Spleen (tissue), 7 donors: ENCODE data around the gene TTLL3.

Source experiments
- POLR2AphosphoS5 ChIP-seq, 3 donors: sonication (generic); formaldehyde crosslinking; IDR thresholded peaks; one replicate each; pipeline ENCODE4 v1.5.1; 2017; ENCODE audit warnings: antibody characterized with exemption in 3 of 3
- TF ChIP-seq, protein P1 (sequence below), 11 experiments: fragments of 200-600 bp in 7 of 11; fragments of 450-650 bp in 4 of 11; sonication (generic) in 4 of 11; IDR thresholded peaks in 8 of 11; conservative IDR thresholded peaks in 3 of 11; 1 replicate in 7 of 11; 2 replicates in 4 of 11; pipeline versions ENCODE4 v1.4.0 to v1.8.0; 2016 to 2021; ENCODE audit warnings: antibody characterized with exemption in 11 of 11, inconsistent platforms in 4 of 11, mild to moderate bottlenecking in 1 of 11
- donor health status: DM: no; HTN: no; CAD: no; lungs with moderate emphysema.
- donor health status: DM: no; HTN: no; CAD: no.
- donor health status: DM: no; HTN: no; CAD: no.

DNA sequence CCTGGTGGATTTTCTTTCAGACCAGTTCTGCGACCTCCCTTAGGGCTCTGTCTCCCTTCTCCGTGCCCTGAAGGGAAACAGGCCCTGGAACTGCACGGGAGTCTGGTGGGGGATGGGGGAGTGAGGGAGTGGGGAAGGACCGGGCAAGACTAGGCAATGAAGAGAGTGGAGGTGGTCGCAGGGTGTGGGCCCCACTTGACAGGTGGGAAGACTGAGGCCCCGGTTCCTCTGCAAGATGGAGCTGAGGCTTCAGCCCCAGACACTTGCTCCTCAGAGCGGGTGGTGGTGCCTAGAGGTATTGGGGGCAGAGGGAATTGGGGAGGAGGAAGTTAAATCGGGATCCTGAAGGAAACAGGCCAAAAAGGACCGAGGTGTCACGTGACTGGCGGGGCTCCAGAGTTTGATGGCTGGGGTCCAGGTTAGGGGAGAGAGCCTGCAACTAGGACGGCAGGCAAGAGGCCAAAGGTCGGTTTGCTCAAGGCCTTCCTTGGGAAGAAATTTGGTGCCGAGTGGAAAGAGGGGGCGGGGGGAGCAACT is 39.7 kb upstream of the TTLL3 start:
- TF ChIP-seq, protein P1, sequence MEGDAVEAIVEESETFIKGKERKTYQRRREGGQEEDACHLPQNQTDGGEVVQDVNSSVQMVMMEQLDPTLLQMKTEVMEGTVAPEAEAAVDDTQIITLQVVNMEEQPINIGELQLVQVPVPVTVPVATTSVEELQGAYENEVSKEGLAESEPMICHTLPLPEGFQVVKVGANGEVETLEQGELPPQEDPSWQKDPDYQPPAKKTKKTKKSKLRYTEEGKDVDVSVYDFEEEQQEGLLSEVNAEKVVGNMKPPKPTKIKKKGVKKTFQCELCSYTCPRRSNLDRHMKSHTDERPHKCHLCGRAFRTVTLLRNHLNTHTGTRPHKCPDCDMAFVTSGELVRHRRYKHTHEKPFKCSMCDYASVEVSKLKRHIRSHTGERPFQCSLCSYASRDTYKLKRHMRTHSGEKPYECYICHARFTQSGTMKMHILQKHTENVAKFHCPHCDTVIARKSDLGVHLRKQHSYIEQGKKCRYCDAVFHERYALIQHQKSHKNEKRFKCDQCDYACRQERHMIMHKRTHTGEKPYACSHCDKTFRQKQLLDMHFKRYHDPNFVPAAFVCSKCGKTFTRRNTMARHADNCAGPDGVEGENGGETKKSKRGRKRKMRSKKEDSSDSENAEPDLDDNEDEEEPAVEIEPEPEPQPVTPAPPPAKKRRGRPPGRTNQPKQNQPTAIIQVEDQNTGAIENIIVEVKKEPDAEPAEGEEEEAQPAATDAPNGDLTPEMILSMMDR (IDR thresholded peaks at IDR 0.05 in 8 of 11, conservative IDR thresholded peaks at IDR 0.05 in 3 of 11): no peak
- TF ChIP-seq POLR2AphosphoS5 (IDR thresholded peaks at IDR 0.05): peak in 1 of 3 donors; percentile 39
